Adrenal gland (tissue), 5 donors: ENCODE data around the gene TRAPPC14.

Experiments
- CTCF ChIP-seq, 6 experiments: fragments of 450-650 bp in 4 of 6; fragments of 200-600 bp in 2 of 6; sonication (generic) in 1 of 6; IDR thresholded peaks; 1 replicate in 5 of 6; 2 replicates in 1 of 6; pipeline versions ENCODE4 v1.5.1 to v1.8.0; 2016 to 2021; ENCODE audit warnings: antibody characterized with exemption in 6 of 6, mild to moderate bottlenecking in 2 of 6, moderate library complexity in 1 of 6
- POLR2A ChIP-seq, 2 donors: fragments of 450-650 bp; IDR thresholded peaks; one replicate each; pipeline ENCODE4 v1.6.1; 2017; ENCODE audit warnings: antibody characterized with exemption in 2 of 2, mild to moderate bottlenecking in 2 of 2, moderate library complexity in 1 of 2
- donor health status: DM: no; HTN: no; CAD: no.

GRCh38 chr7:100132697-100133151, 25.8 kb downstream of the TRAPPC14 start:
- TF ChIP-seq POLR2A (IDR thresholded peaks at IDR 0.05): no peak
- peak; percentile 45 to 95 (median 82) for TF ChIP-seq CTCF (IDR thresholded peaks at IDR 0.05)
